Thoracic aorta (tissue), 2 donors: ENCODE results near the gene TNIP1. TPM values are rescaled to one million over a fixed set of nuclear protein-coding genes. Genes with fewer than 3 reads are reported as not detected.

ENCODE experiments used
- ATAC-seq: fragments of 150-250 bp; one replicate; pipeline ENCODE4 v1.8.0; 2017; ENCODE audit warnings: low read depth; ENCODE audit not compliant: insufficient number of reproducible peaks, low FRiP score
- DNase-seq: peaks from one replicate; pipeline ENCODE4 v3.0.0-alpha.2; 2020; ENCODE audit warnings: low spot score
- H3K27ac ChIP-seq, 2 donors: fragments of 200-600 bp; sonication (generic); 1 replicate in 1 of 2; 2 replicates in 1 of 2; pipeline ENCODE4 v1.5.1; 2016; ENCODE audit warnings: mild to moderate bottlenecking in 2 of 2, moderate library complexity in 2 of 2
- H3K27me3 ChIP-seq: fragments of 200-600 bp; sonication (generic); replicated peaks from 2 replicates; pipeline ENCODE4 v1.6.0; 2016; ENCODE audit warnings: mild to moderate bottlenecking; ENCODE audit not compliant: insufficient read depth
- H3K36me3 ChIP-seq: fragments of 200-600 bp; sonication (generic); one replicate; pipeline ENCODE4 v1.5.1; 2016
- H3K4me1 ChIP-seq, 2 donors: fragments of 200-600 bp; sonication (generic); 1 replicate in 1 of 2; 2 replicates in 1 of 2; pipeline versions ENCODE4 v1.5.1 to v1.6.0; 2016; ENCODE audit warnings: low read depth in 2 of 2, mild to moderate bottlenecking in 1 of 2; ENCODE audit not compliant: control insufficient read depth in 1 of 2
- H3K4me3 ChIP-seq: fragments of 200-600 bp; sonication (generic); 2 replicates; pipeline ENCODE4 v1.5.1; 2016; ENCODE audit warnings: mild to moderate bottlenecking
- H3K9me3 ChIP-seq: fragments of 200-600 bp; sonication (generic); 2 replicates; pipeline ENCODE4 v1.5.1; 2016
- CTCF ChIP-seq: fragments of 200-600 bp; sonication (generic); IDR thresholded peaks from one replicate; pipeline ENCODE4 v1.5.1; 2019; ENCODE audit warnings: antibody characterized with exemption
- total RNA-seq, 2 donors: library from RNA; depleted of rRNA; stranded (reverse); fragments of >200 nt; gene quantifications; one replicate each; pipeline versions ENCODE4 v1.1.0 to v1.2.3, GENCODE V29; 2016

TNIP1 gene
- total RNA-seq, 2 donors from 2014 or later: 77.4 to 103 TPM

DNA sequence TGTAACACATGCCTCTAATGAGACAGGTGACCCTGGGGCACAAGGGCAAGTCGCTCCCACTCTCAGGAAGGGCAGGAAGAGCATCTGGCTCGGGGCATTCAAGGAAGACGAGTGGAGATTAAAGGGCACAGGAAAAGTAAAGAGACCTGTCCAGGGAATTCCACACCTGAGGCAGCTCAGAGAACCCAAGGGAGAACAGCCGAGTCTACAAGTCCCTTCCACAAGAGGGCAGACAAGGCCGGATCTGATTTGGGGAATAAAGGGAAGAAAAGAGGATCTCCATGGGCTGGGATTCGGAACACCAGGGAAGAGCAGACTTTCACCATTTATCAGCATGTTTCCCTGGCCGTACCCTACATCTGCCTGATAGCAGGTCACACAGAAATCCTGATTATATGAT, 32.3 kb downstream of the TNIP1 start:
- H3K27me3 ChIP-seq: no peaks in the 10 kb centered on the region
- no peak overlapping the region for H3K4me3 ChIP-seq
- no peak for DNase-seq
- H3K27ac ChIP-seq: no peak overlapping the region
- H3K4me1 ChIP-seq: peaks cover 0 to 10% of the 10 kb centered on the region in 2 donors
- peaks cover 46% of the 10 kb centered on the region for H3K36me3 ChIP-seq
- TF ChIP-seq CTCF: peak; percentile 8
- no peaks in the 10 kb centered on the region for H3K9me3 ChIP-seq
- no peak for ATAC-seq

DNA sequence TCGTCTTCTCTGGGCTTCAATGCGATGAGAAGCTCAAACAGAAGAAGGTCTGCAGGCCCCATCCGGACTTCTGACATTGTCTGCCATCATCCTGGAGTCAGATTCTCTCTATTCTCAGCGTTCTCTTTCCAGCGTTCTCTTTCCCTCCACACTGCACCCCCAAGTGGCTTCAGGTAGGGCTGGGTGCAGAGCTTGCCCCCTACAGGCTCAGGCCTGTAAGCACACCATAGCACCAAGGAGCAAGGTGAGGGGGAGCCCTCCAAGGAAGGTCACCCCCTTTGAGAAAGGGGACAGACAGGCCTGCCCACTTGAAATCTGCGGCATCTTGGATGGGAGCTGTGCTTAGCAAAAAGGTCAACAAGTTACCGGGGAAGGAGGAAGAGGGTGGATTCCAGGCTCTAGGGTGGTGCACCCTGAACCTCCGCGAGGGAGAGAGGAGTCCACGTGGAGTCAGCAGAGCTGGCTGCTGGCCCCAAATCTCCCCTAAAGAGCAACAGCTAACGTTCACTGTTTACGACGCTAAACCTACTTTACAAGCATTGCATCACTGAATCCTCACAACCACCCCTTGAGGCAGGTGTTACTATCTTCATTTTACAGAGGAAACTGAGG, 32.9 kb downstream of the TNIP1 start:
- no peaks in the 10 kb centered on the region for H3K9me3 ChIP-seq
- DNase-seq (no peak), ATAC-seq (no peak)
- H3K27ac ChIP-seq: no peak overlapping the region
- peak; percentile 73 for TF ChIP-seq CTCF
- H3K27me3 ChIP-seq: no peaks in the 10 kb centered on the region
- H3K36me3 ChIP-seq: peaks cover 50% of the 10 kb centered on the region
- H3K4me3 ChIP-seq: no peak overlapping the region
- peaks cover 0 to 10% of the 10 kb centered on the region in 2 donors for H3K4me1 ChIP-seq

GRCh38 chr5:151042453-151043093, 38.3 kb downstream of the TNIP1 start:
- no peak for DNase-seq
- Histone ChIP-seq H3K9me3 (no peaks in the 10 kb centered on the region), H3K4me3 (no peak overlapping the region), H3K36me3 (peaks cover 41% of the 10 kb centered on the region), H3K27me3 (no peaks in the 10 kb centered on the region), H3K4me1 (peaks cover 13 to 19% of the 10 kb centered on the region in 2 donors), H3K27ac (no peak overlapping the region)
- ATAC-seq: no peak
- no peak for TF ChIP-seq CTCF

DNA sequence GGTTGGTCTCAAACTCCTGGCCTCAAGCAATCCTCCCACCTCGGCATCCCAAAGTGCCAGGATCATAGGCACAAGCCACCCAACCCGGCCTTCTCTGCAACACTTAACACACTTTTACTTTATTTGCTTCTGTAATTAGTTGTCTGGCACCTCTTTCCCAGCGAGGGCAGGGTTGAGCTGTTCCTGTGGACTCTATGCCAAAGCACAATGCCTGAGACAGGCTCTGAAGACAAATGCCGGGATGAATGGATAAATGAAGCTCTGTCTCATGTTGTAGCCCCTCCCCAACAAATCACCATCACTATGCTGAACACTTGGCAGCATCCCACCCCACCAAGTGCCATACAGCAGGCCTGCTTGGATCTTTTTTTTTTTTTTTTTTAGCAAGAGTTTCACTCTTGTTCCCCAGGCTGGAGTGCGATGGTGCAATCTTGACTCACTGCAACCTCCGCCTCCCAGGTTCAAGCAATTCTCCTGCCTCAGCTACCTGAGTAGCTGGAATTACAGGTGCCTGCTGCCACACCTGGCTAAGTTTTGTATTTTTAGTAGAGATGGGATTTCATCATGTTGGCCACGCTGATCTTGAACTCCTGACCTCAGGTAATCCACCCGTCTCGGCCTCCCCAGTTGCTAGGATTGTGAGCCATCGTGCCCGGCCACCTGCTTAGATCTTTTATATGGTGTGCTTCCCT, 39.1 kb downstream of the TNIP1 start:
- H3K9me3 ChIP-seq: no peaks in the 10 kb centered on the region
- H3K4me1 ChIP-seq: peaks cover 13 to 24% of the 10 kb centered on the region in 2 donors
- DNase-seq: no peak
- peaks cover 38% of the 10 kb centered on the region for H3K36me3 ChIP-seq
- no peak for ATAC-seq
- no peak overlapping the region for H3K4me3 ChIP-seq
- H3K27ac ChIP-seq: no peak overlapping the region
- H3K27me3 ChIP-seq: no peaks in the 10 kb centered on the region
- TF ChIP-seq CTCF: no peak

DNA sequence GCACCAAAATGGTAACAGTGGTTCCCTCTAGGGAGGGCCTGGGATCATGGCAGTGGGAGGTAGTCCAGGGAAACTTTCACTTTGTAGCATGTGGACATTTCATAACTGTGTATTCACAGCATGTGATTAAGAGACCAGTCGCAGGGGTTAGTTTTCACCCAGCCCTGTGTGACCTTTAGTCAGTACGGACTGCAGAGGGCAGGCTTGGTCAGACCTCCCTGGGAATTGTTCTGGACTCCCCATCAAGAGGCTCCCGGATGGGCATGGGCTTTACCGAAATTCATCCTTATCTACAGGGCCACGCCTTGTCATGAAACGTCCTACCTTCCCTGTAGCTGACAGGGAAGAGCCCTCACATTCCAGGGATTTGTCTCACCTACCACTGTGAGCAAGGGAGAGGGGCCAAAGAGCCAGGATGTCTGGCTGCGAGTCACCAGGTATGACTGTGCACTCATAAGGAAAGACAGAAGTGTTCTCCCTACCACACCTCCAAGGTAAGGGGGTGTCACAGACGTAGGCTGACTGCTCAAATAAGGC, 40.6 kb downstream of the TNIP1 start:
- peak overlapping the region in 1 of 2 donors; percentile 67 for H3K27ac ChIP-seq
- H3K4me1 ChIP-seq: peaks cover 13 to 24% of the 10 kb centered on the region in 2 donors
- H3K36me3 ChIP-seq: peaks cover 43% of the 10 kb centered on the region
- no peaks in the 10 kb centered on the region for H3K27me3 ChIP-seq
- DNase-seq: no peak
- H3K4me3 ChIP-seq: no peak overlapping the region
- H3K9me3 ChIP-seq: no peaks in the 10 kb centered on the region
- ATAC-seq: no peak
- no peak for TF ChIP-seq CTCF
